ENCODE measurements around the gene AFF4. TPM values are rescaled to one million over a fixed set of nuclear protein-coding genes. Genes with fewer than 3 reads are reported as not detected.

The AFF4 gene
- total and polyA plus RNA-seq, 2 experiments from 2014 or later = 31.3 to 46.3 TPM

GRCh38 chr5:132943362-132944022 is 19.9 kb downstream of the AFF4 start (continued):
- TF ChIP-seq, protein P1, sequence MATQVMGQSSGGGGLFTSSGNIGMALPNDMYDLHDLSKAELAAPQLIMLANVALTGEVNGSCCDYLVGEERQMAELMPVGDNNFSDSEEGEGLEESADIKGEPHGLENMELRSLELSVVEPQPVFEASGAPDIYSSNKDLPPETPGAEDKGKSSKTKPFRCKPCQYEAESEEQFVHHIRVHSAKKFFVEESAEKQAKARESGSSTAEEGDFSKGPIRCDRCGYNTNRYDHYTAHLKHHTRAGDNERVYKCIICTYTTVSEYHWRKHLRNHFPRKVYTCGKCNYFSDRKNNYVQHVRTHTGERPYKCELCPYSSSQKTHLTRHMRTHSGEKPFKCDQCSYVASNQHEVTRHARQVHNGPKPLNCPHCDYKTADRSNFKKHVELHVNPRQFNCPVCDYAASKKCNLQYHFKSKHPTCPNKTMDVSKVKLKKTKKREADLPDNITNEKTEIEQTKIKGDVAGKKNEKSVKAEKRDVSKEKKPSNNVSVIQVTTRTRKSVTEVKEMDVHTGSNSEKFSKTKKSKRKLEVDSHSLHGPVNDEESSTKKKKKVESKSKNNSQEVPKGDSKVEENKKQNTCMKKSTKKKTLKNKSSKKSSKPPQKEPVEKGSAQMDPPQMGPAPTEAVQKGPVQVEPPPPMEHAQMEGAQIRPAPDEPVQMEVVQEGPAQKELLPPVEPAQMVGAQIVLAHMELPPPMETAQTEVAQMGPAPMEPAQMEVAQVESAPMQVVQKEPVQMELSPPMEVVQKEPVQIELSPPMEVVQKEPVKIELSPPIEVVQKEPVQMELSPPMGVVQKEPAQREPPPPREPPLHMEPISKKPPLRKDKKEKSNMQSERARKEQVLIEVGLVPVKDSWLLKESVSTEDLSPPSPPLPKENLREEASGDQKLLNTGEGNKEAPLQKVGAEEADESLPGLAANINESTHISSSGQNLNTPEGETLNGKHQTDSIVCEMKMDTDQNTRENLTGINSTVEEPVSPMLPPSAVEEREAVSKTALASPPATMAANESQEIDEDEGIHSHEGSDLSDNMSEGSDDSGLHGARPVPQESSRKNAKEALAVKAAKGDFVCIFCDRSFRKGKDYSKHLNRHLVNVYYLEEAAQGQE (IDR thresholded peaks at IDR 0.05; ENCODE audit: unreplicated experiment) = no peak
- no peak for TF ChIP-seq ZNF114 (CRISPR knock-in tag; IDR thresholded peaks at IDR 0.05)
- TF ChIP-seq EZH2phosphoT487 (IDR thresholded peaks at IDR 0.05; ENCODE audit: unreplicated experiment) = no peak

GRCh38 chr5:132941331-132941730 is 22.1 kb downstream of the AFF4 start:
- Mint-ChIP-seq H3K4me3 (no peak overlapping the region), H3K27me3 (ENCODE audit: insufficient read depth, low read depth, poor library complexity) (peaks cover 3% of the 10 kb centered on the region), H3K27ac (no peak overlapping the region), H3K4me1 (no peaks in the 10 kb centered on the region), H3K36me3 (ENCODE audit: low read depth) (peaks cover 8% of the 10 kb centered on the region), H3K9me3 (no peaks in the 10 kb centered on the region)
- H3K4me3 ChIP-seq = no peak overlapping the region
- no peak for TF ChIP-seq EZH2phosphoT487 (IDR thresholded peaks at IDR 0.05; ENCODE audit: unreplicated experiment)
- TF ChIP-seq ZNF331 (CRISPR knock-in tag; IDR thresholded peaks at IDR 0.05; ENCODE audit: low read depth) = no peak
- TF ChIP-seq ETS1 (IDR thresholded peaks at IDR 0.05) = no peak
- no peak for TF ChIP-seq CREB1 (CRISPR knock-in tag; IDR thresholded peaks at IDR 0.05; ENCODE audit: low read depth)
- no peak for TF ChIP-seq STAT1 (IDR thresholded peaks at IDR 0.05; ENCODE audit: unreplicated experiment)
- no peaks in the 10 kb centered on the region for H3K27me3 ChIP-seq (ENCODE audit: insufficient read depth)
- H4K20me1 ChIP-seq (replicated peaks; ENCODE audit: insufficient read depth) = peaks cover 27% of the 10 kb centered on the region
- no peaks in the 10 kb centered on the region for H3K9me2 ChIP-seq (ENCODE audit: insufficient read depth)
- no peak for DNase-seq (ENCODE audit: low spot score)
- H3F3A ChIP-seq (replicated peaks; ENCODE audit: low read depth) = no peaks in the 10 kb centered on the region
- peaks cover 95% of the 10 kb centered on the region for H3K79me2 ChIP-seq (replicated peaks; ENCODE audit: insufficient read depth)
- ATAC-seq = no peak
- no peak overlapping the region for H3K4me2 ChIP-seq
- no peak overlapping the region for H3K27ac ChIP-seq (ENCODE audit: low read depth)
- no peaks in the 10 kb centered on the region; the same call in 1 of the 2 replicates for H3K36me3 ChIP-seq (ENCODE audit: insufficient read depth)
- no peak overlapping the region for H2AFZ ChIP-seq
- no peaks in the 10 kb centered on the region for H3K4me1 ChIP-seq (ENCODE audit: insufficient read depth)

GRCh38 chr5:132928062-132928407 is 35.4 kb downstream of the AFF4 start:
- Mint-ChIP-seq H3K27me3 (ENCODE audit: insufficient read depth, low read depth, poor library complexity) (peaks cover 4% of the 10 kb centered on the region), H3K9me3 (no peaks in the 10 kb centered on the region), H3K27ac (no peak overlapping the region), H3K4me3 (no peak overlapping the region), H3K4me1 (no peaks in the 10 kb centered on the region), H3K36me3 (ENCODE audit: low read depth) (peaks cover 61% of the 10 kb centered on the region)
- Histone ChIP-seq H3K9me2 (ENCODE audit: insufficient read depth) (no peaks in the 10 kb centered on the region), H3K4me3 (no peak overlapping the region), H3K27ac (ENCODE audit: low read depth) (no peak overlapping the region), H3F3A (replicated peaks; ENCODE audit: low read depth) (no peaks in the 10 kb centered on the region), H3K79me2 (replicated peaks; ENCODE audit: insufficient read depth) (peaks cover 24% of the 10 kb centered on the region), H2AFZ (no peak overlapping the region), H3K4me2 (no peak overlapping the region), H3K4me1 (ENCODE audit: insufficient read depth) (no peaks in the 10 kb centered on the region), H3K27me3 (ENCODE audit: insufficient read depth) (no peaks in the 10 kb centered on the region), H3K36me3 (ENCODE audit: insufficient read depth) (peaks cover 35% of the 10 kb centered on the region), H4K20me1 (replicated peaks; ENCODE audit: insufficient read depth) (peaks cover 10% of the 10 kb centered on the region)
- no peak for ATAC-seq
- no peak for TF ChIP-seq EZH2 (IDR thresholded peaks at IDR 0.05; ENCODE audit: low read depth, unreplicated experiment)
- TF ChIP-seq NANOG (IDR thresholded peaks at IDR 0.05; ENCODE audit: borderline replicate concordance) = no peak
- no peak for TF ChIP-seq STAT1 (IDR thresholded peaks at IDR 0.05; ENCODE audit: unreplicated experiment)
- TF ChIP-seq ETS1 (IDR thresholded peaks at IDR 0.05) = no peak
- TF ChIP-seq, protein P2, sequence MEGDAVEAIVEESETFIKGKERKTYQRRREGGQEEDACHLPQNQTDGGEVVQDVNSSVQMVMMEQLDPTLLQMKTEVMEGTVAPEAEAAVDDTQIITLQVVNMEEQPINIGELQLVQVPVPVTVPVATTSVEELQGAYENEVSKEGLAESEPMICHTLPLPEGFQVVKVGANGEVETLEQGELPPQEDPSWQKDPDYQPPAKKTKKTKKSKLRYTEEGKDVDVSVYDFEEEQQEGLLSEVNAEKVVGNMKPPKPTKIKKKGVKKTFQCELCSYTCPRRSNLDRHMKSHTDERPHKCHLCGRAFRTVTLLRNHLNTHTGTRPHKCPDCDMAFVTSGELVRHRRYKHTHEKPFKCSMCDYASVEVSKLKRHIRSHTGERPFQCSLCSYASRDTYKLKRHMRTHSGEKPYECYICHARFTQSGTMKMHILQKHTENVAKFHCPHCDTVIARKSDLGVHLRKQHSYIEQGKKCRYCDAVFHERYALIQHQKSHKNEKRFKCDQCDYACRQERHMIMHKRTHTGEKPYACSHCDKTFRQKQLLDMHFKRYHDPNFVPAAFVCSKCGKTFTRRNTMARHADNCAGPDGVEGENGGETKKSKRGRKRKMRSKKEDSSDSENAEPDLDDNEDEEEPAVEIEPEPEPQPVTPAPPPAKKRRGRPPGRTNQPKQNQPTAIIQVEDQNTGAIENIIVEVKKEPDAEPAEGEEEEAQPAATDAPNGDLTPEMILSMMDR (conservative IDR thresholded peaks at IDR 0.05; ENCODE audit: low read depth in 2 of 2) = no peak
- DNase-seq (ENCODE audit: low spot score) = no peak

Measured in GM23338 (cell line).